ENCODE data around the gene SPNS2.

DNA sequence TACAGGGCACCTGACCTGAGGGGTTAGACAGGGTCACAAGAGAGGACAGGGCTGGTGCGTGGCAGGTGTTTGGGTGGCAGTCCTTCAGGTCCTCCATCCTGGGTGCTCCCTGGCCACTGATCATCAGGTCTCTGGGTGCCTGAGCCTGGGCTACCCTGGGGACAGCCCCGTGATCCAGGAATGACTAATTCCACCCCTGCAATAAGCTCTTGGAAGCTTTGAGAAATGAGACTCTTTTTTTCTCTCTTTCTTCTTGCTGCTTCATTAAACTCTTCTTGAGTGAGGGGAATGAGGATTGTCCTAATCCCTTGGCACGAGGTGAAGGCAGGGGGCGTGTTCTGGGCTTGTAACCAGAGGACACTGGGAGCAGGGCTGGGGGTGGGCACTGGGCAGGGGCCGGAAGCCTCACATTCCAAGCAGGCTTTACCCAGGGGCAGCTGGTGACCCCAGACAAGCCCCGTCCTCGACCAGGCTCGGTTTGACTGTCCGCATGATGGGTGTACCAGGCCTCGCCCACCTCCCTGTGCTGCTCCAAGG is 21.4 kb upstream of the SPNS2 start:
- TF ChIP-seq, protein P1, sequence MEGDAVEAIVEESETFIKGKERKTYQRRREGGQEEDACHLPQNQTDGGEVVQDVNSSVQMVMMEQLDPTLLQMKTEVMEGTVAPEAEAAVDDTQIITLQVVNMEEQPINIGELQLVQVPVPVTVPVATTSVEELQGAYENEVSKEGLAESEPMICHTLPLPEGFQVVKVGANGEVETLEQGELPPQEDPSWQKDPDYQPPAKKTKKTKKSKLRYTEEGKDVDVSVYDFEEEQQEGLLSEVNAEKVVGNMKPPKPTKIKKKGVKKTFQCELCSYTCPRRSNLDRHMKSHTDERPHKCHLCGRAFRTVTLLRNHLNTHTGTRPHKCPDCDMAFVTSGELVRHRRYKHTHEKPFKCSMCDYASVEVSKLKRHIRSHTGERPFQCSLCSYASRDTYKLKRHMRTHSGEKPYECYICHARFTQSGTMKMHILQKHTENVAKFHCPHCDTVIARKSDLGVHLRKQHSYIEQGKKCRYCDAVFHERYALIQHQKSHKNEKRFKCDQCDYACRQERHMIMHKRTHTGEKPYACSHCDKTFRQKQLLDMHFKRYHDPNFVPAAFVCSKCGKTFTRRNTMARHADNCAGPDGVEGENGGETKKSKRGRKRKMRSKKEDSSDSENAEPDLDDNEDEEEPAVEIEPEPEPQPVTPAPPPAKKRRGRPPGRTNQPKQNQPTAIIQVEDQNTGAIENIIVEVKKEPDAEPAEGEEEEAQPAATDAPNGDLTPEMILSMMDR (IDR thresholded peaks at IDR 0.05): no peak
- TF ChIP-seq POLR2AphosphoS5 (IDR thresholded peaks at IDR 0.05) (no peak), POLR2A (IDR thresholded peaks at IDR 0.05; ENCODE audit: low read depth) (no peak), EP300 (IDR thresholded peaks at IDR 0.05) (no peak)
